BLaER1 (cell line): ENCODE results near the gene BCORL1.
A peak's percentile ranks its signal among the peaks of the same experiment; 100 is the strongest.

Experiments used
- H3K27ac ChIP-seq: shearing (Covaris generic); formaldehyde crosslinking; 2 replicates; pipeline ENCODE4 v1.8.1; 2022
- H3K27me3 ChIP-seq: shearing (Covaris generic); formaldehyde crosslinking; 2 replicates; pipeline ENCODE4 v1.8.1; 2022
- H3K36me3 ChIP-seq: shearing (Covaris generic); formaldehyde crosslinking; 2 replicates; pipeline ENCODE4 v1.8.1; 2022
- H3K4me1 ChIP-seq: shearing (Covaris generic); formaldehyde crosslinking; 2 replicates; pipeline ENCODE4 v1.8.1; 2022
- H3K4me2 ChIP-seq: shearing (Covaris generic); formaldehyde crosslinking; 2 replicates; pipeline ENCODE4 v1.8.1; 2022
- H3K4me3 ChIP-seq: shearing (Covaris generic); formaldehyde crosslinking; 2 replicates; pipeline ENCODE4 v1.8.1; 2022
- H3K9ac ChIP-seq: shearing (Covaris generic); formaldehyde crosslinking; 2 replicates; pipeline ENCODE4 v1.8.1; 2022
- H3K9me3 ChIP-seq: shearing (Covaris generic); formaldehyde crosslinking; 2 replicates; pipeline ENCODE4 v1.8.1; 2022
- H4K20me1 ChIP-seq: shearing (Covaris generic); formaldehyde crosslinking; 2 replicates; pipeline ENCODE4 v1.8.1; 2022
- Cebpa-rat ChIP-seq: shearing (Covaris generic); IDR thresholded peaks from 2 replicates; pipeline ENCODE4 v1.8.1; 2022

The BCORL1 gene

GRCh38 chrX:129958814-129959492 is 23.5 kb upstream of the BCORL1 start:
- Histone ChIP-seq H3K4me1 (peaks cover 82% of the 10 kb centered on the region), H3K27me3 (peaks cover 47% of the 10 kb centered on the region), H3K27ac (no peak overlapping the region), H4K20me1 (no peaks in the 10 kb centered on the region), H3K9ac (no peak overlapping the region), H3K4me2 (peak overlapping the region; percentile 82; the same call in 1 of the 2 replicates), H3K36me3 (no peaks in the 10 kb centered on the region), H3K4me3 (no peak overlapping the region), H3K9me3 (peaks cover 3% of the 10 kb centered on the region; the same call in 1 of the 2 replicates)
- TF ChIP-seq Cebpa-rat = no peak

GRCh38 chrX:129959493-129959832 is 23.0 kb upstream of the BCORL1 start:
- no peaks in the 10 kb centered on the region for H3K36me3 ChIP-seq
- peaks cover 3% of the 10 kb centered on the region; the same call in 1 of the 2 replicates for H3K9me3 ChIP-seq
- H3K4me1 ChIP-seq = peaks cover 77% of the 10 kb centered on the region
- H3K27ac ChIP-seq = no peak overlapping the region
- H3K4me2 ChIP-seq = peak overlapping the region; percentile 30; the same call in 1 of the 2 replicates
- H3K9ac ChIP-seq = no peak overlapping the region
- peaks cover 42% of the 10 kb centered on the region for H3K27me3 ChIP-seq
- H3K4me3 ChIP-seq = no peak overlapping the region
- TF ChIP-seq Cebpa-rat = no peak
- H4K20me1 ChIP-seq = no peaks in the 10 kb centered on the region

DNA sequence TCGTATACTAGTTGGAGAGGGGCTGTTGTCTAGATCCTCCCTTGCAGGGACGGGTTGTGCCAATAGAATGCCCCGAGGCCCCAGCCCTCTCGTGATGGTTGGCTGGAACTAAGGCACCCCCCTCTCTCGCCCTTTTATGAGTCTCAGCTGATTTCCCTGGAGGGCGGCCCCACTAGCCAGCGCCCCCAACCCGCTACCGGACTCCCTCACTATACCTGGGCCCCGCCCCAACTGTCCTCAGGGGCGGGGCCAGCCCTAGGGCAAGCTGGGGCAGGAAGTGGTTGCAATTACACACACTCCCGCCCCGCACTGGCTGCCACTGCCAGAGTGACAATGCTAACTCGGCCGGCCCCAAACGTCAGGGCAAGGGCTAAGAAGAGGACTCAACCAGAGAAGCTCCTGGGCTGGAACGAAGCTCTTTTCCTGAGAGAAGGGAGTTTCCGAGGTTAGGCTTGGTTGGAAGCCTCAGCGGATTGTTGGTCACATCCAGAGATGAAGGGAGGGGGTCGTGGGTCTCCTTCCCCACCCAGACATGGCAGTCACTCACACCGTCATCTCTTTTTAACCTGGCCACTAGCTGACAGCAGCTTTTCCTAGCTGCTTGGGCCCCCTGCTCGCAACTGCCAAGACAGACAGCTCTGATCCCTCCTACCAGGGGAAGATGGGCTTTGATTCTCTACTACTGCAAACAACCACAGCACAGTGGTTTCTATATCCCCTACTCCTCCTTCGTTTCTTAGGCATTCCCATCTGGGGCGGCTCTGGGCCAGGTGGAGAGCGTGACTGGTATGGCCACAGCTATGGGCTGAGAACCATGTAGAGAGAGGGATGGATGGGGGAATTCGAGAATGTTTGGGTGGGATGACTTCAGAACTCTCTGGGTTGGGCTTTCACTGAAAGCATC is 21.0 kb upstream of the BCORL1 start:
- no peaks in the 10 kb centered on the region for H3K36me3 ChIP-seq
- H3K4me3 ChIP-seq = peak overlapping the region; percentile 57
- peak overlapping the region; percentile 77 for H3K27ac ChIP-seq

GRCh38 chrX:129963729-129964128 is 18.7 kb upstream of the BCORL1 start:
- no peak overlapping the region for H3K4me2 ChIP-seq
- H3K27me3 ChIP-seq = peaks cover 29% of the 10 kb centered on the region
- H3K36me3 ChIP-seq = no peaks in the 10 kb centered on the region
- no peak overlapping the region for H3K4me3 ChIP-seq
- no peaks in the 10 kb centered on the region for H4K20me1 ChIP-seq
- no peak for TF ChIP-seq Cebpa-rat
- H3K27ac ChIP-seq = no peak overlapping the region
- no peak overlapping the region for H3K9ac ChIP-seq
- peaks cover 40% of the 10 kb centered on the region for H3K4me1 ChIP-seq
- peaks cover 3% of the 10 kb centered on the region; the same call in 1 of the 2 replicates for H3K9me3 ChIP-seq

More for the DNA sequence above, 21.0 kb upstream of the BCORL1 start:
- Histone ChIP-seq H3K4me1 (peaks cover 57% of the 10 kb centered on the region), H3K9ac (peak overlapping the region; percentile 70), H4K20me1 (no peaks in the 10 kb centered on the region), H3K4me2 (peak overlapping the region; percentile 82), H3K9me3 (peaks cover 3% of the 10 kb centered on the region; the same call in 1 of the 2 replicates), H3K27me3 (peaks cover 38% of the 10 kb centered on the region)
- no peak for TF ChIP-seq Cebpa-rat

DNA sequence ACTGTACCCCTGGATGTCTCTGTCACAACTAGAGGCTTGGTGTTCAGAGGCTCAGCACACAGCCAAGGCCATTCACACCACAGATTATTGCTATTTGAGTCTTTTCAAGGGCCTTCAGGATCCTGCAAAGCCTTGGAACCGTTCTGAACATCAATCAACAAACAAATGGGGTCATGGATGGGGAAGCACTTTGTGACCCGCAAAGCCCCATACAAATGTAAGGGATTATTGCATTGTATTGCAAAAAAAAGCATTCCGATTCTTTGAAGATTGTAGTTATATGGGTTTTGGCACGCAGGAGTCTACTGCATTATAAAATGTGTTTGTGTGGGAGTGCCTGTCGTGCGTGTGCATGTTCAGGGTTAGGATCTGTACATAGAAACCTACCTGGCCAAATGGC is 17.3 kb upstream of the BCORL1 start:
- Histone ChIP-seq H3K36me3 (no peaks in the 10 kb centered on the region), H3K4me2 (no peak overlapping the region), H4K20me1 (no peaks in the 10 kb centered on the region), H3K4me3 (no peak overlapping the region), H3K27me3 (peaks cover 16% of the 10 kb centered on the region), H3K4me1 (peaks cover 25% of the 10 kb centered on the region), H3K27ac (no peak overlapping the region), H3K9ac (no peak overlapping the region), H3K9me3 (peaks cover 16% of the 10 kb centered on the region)
- TF ChIP-seq Cebpa-rat = no peak

DNA sequence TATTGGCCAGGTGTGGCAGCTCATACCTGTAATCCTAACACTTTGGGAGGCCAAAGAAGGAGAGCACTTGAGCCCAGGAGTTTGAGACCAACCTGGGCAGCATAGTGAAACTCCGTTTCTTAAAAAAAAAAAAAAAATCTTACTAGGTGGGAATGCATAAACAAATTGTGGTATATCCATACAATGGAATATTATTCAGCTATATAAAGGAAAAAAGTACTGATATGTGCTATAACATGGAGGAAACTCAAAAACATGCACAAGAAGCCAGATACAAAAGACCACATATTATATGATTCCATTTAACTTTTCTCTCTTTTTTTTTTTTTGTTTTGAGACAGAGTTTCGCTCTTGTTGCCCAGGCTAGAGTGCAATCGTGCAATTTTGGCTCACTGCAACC is 13.5 kb upstream of the BCORL1 start:
- H4K20me1 ChIP-seq = no peaks in the 10 kb centered on the region
- H3K36me3 ChIP-seq = no peaks in the 10 kb centered on the region
- no peak overlapping the region for H3K4me2 ChIP-seq
- H3K9ac ChIP-seq = no peak overlapping the region
- no peak overlapping the region for H3K4me3 ChIP-seq
- TF ChIP-seq Cebpa-rat = no peak
- peaks cover 13% of the 10 kb centered on the region for H3K27me3 ChIP-seq
- no peaks in the 10 kb centered on the region for H3K4me1 ChIP-seq
- H3K27ac ChIP-seq = no peak overlapping the region
- H3K9me3 ChIP-seq = peaks cover 19% of the 10 kb centered on the region

DNA sequence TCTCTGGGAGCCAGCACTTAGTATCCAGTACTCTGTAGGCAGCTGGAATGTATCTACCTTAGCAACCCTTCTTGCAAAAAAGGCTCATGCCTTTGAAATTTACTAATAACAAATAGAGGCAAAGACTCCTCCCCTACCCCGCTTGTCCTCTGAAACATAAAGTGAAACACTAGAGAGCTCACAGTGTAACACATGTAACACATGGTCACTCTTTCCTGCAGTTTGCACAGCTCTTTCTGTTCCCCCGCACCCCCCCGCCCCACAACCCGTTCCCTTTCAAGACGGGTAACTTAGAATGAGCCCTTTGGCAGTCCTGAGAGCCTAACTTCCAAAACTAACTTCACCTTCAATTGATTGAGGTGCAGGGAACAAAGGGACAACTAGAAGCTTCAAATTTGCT is 6.0 kb upstream of the BCORL1 start:
- H3K27ac ChIP-seq = no peak overlapping the region
- no peak for TF ChIP-seq Cebpa-rat
- peaks cover 33% of the 10 kb centered on the region for H3K4me1 ChIP-seq
- no peaks in the 10 kb centered on the region for H3K36me3 ChIP-seq
- H3K27me3 ChIP-seq = peaks cover 58% of the 10 kb centered on the region
- H4K20me1 ChIP-seq = no peaks in the 10 kb centered on the region
- H3K4me3 ChIP-seq = no peak overlapping the region
- H3K9me3 ChIP-seq = peaks cover 6% of the 10 kb centered on the region; the same call in 1 of the 2 replicates
- H3K9ac ChIP-seq = no peak overlapping the region
- peak overlapping the region; percentile 65 for H3K4me2 ChIP-seq

GRCh38 chrX:129979207-129979920 is 3.1 kb upstream of the BCORL1 start:
- peaks cover 2% of the 10 kb centered on the region for H4K20me1 ChIP-seq
- no peaks in the 10 kb centered on the region for H3K36me3 ChIP-seq
- peaks cover 33% of the 10 kb centered on the region for H3K4me1 ChIP-seq
- TF ChIP-seq Cebpa-rat = no peak
- peak overlapping the region; percentile 65 for H3K4me2 ChIP-seq
- 0 out of 2 replicates have a peak, but pooled peaks cover 8% of the 10 kb centered on the region for H3K9me3 ChIP-seq
- no peak overlapping the region for H3K9ac ChIP-seq
- no peak overlapping the region for H3K4me3 ChIP-seq
- peaks cover 42% of the 10 kb centered on the region for H3K27me3 ChIP-seq
- no peak overlapping the region for H3K27ac ChIP-seq

- Histone ChIP-seq H3K4me2 (peak overlapping the region; percentile 65), H3K4me3 (no peak overlapping the region; the same call in 1 of the 2 replicates)
These were observed 2.4 kb upstream of the BCORL1 start for GRCh38 chrX:129980001-129980401.

More at GRCh38 chrX:129980001-129980401, 2.4 kb upstream of the BCORL1 start:
- H3K36me3 ChIP-seq = no peaks in the 10 kb centered on the region
- H3K4me1 ChIP-seq = peaks cover 39% of the 10 kb centered on the region
- peaks cover 38% of the 10 kb centered on the region for H3K27me3 ChIP-seq
- 0 out of 2 replicates have a peak, but pooled peaks cover 8% of the 10 kb centered on the region for H3K9me3 ChIP-seq
- H3K9ac ChIP-seq = no peak overlapping the region
- TF ChIP-seq Cebpa-rat = no peak
- H4K20me1 ChIP-seq = peaks cover 8% of the 10 kb centered on the region
- H3K27ac ChIP-seq = 0 out of 2 replicates have a peak overlapping the region, but pooled peaks have one; percentile 41
